Activated CD4-positive, alpha-beta T cell treated with anti-CD3 and anti-CD28 coated beads for 1 hour (primary cell): ENCODE data around the gene MOXD1.
"Not testable (repeated sequence)": the region's sequence is repeated elsewhere in the genome, so short reads cannot be mapped to it uniquely, and the experiment has no call there.

Source experiments
- DNase-seq: peaks from one replicate; pipeline ENCODE4 v3.0.0-alpha.2; 2020

Gene MOXD1

DNA sequence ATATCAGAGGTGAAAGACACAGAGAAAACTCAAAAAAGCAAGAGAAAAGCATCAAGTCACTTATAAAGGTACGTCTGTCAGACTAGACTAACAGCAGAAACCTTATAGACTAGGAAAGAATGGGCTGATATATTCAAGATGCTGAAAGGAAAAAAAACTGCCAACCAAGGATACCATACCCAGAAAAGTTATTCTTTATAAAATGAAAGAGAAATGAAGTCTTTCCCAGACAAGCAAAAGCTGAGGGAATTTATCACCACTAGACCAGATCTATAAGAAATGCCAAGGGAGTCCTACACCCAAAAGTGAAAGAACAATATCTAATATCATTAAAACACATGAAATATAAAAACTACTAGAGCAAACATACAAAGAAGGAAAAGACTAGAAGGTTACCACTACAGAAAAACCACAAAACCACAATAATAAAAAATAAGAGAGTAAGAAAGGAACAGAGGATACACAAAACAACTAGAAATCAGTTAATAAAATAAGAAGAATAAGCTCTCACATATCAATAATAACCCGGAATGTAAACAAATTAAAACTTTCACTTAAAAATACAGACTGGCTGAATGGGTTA, 6.2 kb downstream of the MOXD1 start:
- DNase-seq, result no peak

DNA sequence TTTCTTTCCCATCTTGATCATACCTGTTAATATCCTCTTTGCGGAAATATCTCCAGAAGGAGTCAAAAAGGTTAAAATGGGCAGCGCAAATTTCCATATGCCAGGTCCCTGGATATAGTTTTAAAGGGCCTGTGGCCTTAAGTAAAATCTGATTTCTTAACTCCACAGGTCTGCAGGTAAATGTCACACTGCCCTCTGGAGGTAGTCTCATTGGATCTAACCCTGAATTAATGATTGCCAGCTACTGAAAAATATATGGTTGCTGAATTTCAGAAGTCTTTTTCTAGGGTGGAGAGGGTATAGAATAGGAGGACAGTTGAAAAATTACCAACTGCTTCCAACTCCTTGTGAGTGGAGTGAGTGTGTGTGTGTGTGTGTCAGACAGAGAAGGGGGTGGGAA, 8.5 kb downstream of the MOXD1 start:
- no peak for DNase-seq

DNA sequence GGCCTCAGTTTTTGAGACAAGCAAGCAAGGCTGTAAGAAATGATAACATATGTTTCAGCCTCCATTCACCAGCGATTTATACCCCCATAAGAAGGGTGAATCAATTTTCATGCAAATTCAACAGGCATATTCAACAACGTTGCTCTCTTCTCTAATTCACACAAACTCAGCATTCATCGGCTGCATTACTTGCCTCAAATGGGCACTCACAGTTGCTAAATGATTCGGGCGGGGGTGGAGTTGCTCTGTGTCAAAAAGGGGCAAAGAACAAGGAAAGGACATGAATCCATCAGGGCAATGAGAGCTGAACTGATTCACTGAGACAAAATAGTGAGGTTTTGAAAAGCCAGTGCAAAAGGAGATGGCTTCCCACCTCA, 9.0 kb downstream of the MOXD1 start:
- no peak for DNase-seq

DNA sequence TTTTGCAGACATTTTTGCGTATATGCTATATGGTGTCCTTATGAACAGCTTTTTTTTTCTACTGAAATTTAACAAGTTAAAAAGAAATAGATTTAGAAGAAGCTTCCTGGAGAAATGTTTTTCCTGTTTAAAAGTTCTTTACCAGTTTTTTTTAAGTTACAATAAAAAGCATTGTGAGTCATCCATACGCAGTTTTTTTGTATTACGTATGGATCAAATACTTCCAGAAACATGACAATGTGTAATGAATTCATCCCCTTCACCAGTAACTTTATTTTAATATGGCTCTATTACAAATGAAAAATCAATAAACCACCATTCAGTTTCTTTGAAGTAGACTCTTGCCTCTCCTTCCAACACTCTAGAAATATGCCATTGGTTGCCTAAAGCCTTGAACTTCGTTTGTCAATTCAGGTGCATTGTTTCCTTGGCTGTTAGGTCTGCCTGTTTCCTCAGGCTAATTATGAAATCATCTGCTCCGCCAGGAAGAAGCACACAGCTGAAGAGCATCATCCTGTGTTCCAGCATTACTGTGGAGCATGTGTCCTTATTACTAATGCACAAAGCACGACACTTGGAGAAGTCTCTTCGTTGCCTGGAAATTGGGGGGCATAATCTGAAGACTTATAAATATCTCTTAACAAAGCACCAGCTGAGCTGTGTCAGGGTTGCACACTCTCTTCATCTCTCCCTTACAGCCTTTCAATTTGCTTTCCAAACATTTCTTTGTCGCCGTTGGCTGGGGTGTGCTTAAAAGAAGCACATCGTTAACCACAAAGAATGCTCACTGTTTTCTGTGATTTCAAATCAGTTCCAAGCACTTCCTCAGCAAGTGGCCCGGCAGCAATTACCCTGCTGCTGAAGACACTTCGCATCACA, 9.6 kb downstream of the MOXD1 start:
- no peak for DNase-seq

DNA sequence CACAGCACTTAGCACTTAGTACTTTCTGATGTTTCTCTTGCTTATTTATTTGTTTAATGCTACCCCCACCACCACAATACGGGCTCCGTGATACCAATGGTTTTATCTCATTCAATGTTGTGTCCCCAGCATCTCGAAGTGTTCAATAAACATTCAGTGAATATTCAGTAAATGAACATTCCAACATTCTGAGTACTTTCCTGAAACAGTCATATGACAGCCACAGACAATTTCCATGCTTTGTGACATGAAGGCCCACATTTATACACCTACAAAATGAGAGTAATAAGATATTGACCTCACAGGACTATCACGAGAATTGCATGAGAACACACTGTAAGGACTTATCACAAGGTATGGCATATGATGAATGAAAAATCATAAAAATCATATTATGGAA, 10.8 kb downstream of the MOXD1 start:
- no peak for DNase-seq

DNA sequence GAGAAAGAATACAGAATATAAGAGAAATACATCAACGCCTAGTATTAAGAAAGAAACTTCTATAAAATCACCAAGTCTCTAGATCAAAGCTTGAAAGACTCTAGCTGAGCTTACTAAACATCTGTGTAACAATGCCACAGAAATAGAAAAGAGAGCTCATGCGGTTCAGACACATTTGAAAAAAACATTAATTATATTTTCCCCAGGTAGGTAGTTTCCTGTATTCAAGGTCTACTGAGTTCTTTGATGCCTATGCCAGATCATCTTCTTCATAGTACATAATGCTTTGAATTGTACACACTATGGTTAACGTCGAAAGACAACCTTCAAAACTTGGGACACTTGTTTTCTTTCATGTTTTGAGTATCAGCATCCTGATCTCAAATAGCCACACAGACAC, 11.3 kb downstream of the MOXD1 start:
- no peak for DNase-seq

DNA sequence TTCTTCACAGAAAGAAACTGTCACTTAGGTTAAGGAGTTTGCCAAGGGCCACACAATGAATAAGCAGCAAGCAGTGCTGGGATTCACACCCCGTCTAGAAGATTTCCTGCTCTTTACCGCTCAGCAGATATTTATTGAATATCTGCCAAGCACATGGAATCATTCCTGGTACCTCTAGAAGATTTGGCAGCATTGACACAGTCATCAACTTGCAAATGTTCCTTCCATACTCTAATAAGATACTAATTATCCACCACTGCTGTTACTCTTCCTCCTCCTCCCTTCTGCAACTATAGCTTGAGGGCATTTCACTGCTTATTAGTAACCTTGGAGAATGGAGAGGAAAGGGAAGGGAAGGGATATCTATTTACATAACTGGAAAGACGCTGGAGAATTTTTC, 13.0 kb downstream of the MOXD1 start:
- no peak for DNase-seq

DNA sequence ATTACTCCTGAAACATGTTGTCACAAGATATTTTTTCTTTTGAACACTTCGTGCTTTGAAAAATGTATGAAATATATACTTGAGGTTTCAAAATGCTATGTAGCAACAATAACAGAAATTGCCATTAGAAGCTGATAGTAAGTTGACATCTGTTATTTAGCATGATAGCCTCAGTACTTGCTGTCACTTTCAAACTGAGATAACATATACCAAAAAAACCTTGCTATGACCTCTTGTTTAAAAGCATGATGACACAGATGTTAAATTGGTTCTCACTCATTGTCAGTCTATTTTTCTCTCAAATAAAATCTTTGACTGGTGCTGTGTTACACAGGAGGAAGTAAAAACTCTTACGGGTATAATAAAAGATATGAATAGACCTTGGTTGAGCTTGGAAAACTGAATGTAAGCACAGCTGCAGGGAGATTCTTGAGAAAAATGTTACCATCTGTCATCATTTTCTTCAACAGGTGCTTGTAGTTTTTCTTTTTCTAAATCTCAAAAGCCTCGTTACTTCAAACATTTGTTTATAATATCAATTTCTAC, 18.6 kb downstream of the MOXD1 start:
- no peak for DNase-seq

DNA sequence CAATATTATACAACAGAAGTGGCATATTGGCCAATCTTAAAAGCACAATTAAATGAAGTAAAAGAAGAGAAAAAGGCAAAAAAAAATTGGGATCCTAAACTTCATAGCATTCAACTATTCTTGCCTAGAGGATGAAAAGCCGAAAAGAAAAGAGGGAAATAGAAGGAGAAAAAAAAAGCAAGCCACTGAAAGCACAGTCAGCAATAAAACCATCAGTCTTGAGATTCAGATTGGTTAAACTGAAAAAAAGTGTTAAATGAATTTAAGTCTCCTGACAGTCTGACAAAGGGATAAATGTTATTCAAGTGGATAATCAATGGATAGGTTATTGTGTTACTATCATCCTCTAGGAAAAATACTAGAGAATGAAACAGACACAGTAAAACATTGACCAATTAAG, 19.9 kb downstream of the MOXD1 start:
- DNase-seq, result no peak

DNA sequence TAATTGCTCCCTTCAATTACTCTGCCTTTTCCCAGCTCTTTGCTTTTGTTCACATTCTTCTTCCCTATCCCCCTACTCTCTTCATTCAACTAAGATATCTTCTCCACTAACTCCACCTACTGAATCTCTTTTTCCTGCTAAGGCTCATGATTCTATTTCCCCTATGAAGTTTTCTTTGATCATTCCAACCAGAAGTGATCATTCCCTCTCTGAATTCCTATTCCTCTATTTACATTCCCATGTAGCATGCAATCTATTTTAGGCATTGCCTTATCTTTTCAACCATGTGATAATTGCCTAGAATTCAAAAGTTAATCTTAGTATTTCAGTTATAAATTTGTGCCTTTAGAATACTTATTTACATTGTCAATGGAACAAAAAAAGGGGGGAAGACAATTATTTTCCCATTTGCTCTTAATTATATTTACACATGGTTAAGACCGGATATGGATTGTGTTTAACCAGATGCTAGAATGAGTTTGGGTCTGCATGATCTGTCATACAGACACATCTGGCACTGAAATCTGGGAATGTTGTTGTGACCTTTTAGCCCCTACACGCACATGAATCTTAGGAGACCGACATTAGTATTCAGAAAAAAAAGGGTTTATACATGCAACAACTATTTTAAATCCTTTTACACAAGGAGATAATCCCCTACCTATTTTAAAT, 20.8 kb downstream of the MOXD1 start:
- DNase-seq, result no peak

DNA sequence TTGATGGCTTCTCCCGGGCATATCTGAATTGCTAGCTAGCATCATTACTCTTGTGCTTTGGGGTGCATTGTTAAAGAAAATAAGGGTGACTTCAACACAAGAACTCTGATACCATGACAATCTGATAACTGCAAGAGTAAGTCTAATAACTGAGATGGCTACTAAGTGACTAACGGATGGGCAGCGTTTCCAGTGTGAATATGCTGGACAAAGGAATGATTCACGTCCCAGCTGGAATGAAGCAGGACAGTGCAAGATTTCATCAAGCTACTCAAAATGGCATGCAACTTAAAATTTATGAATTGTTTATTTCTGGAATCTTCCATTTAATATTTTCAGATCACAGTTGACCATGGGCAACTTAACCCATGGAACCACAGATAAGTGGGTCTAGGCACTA, 31.7 kb downstream of the MOXD1 start:
- DNase-seq, result no peak

DNA sequence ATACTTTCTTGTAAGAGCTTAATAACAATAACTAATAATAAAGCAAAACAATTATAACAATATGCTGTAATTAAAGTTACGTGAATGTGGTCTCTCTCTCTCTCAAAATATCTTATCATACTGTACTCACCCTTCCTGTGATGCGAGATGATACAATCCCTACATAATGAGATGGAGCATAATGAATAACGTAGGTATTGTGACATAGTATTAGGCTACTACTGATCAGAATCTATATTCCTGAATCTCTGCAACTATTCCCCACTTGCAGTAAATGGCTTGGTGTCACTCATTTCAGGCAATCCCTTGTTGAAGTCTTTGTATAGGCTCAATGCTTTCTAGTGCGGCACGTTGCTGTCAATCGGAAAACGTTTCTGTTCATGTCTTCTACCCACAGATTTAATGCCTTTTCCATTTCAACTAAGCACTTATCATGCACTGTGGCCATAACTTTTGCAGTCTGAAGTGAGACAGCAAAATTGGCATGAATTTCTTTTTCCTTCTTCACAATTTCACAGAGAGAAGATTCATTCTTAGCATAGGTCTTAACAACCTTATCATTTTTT, 32.3 kb downstream of the MOXD1 start:
- no peak for DNase-seq

DNA sequence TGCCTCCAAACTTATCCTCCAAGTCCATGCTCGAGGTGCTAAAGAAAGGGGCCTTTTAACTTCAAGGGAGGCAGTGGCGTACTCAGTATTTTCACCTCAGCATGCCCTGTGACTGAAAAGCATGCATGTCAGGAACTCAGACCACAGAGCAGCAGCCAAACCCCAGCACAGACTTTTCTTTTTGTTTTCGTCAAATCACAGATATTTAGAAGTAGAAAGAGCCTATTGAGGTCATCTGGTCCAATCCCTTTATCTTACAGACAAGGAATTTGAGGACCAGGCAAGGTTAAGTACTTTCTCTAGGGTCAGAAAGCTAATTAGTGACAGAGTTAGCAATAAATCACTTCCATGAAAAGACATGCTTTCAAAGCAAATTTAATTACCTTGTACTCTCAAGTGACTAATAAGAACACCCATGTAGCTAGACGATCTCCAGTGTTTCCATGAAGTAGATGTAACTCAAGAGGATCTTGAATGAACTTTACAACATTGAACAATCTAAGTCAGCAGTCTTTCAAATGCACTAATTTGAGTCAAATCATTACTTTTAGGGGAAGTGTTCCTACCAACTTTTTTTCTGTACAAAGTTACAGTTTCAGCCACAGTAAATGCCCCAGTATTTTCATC, 35.9 kb downstream of the MOXD1 start:
- no peak for DNase-seq

DNA sequence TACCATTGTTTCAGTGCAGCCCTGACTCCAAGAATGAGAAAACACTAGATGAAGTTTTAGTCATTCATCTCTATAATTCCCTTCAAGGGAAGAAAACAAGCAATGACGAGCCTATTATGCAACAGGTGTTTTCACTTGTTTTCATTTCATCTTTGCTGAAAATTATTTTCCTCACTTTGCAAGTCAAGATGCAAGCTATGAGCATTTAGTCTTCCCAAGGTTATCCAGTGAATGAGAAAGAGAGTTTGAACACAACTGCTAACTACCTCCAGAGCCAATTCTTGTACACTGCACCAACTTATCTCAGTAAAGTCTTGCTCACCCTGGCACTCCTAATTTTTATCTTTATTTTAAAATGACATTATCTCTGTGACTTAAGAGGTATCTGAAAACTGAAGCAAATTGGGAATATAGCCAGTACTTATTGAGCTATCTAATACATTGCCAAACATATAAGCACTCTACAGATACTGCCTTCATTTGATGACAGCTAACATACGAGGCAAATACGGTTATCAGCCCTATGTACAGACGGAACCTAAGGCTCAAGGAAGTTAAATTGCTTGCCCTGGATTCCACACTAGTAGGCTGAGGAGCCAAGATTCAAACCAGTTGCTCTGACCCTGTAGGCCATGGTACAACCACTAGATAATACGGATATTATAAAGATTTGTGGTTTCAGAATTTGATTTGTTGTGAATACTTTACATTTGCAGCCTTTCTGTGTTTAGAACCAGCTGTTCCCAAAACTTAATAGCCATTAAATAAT, 36.8 kb downstream of the MOXD1 start:
- no peak for DNase-seq

DNA sequence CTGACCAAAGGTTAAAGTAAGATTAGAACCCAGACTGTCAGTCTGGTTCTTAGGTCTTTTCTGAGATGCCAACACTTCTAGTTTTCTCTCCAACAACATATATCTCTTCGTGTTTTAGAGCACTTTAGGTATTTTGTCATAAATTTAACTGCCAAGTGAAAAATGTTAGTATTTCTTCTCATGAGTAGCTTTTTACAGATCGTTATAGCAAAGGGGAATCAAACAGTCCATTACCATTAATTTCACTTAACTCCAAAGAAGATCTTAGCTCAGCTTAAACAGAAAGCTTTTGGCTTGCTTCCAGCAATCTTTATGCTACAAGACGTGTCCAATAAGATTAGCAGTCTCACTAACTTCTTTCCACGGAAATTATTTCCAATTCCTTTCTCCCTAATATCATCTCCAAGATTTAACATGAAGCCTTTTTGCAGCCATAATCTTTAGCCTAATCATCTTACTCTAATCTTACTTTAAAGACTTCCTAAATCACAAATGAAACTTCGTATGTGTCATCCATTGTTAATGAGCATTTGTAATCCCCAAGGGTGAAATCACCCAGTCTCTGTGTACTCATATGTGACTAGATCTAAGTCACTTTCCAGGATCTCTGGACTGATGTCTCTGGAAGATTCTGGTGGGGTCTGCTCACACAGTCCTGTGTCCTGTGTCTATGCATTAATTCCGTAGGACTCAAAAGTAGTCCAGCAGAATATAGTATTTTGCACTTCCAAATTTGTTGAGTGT, 38.7 kb downstream of the MOXD1 start:
- DNase-seq, result no peak

DNA sequence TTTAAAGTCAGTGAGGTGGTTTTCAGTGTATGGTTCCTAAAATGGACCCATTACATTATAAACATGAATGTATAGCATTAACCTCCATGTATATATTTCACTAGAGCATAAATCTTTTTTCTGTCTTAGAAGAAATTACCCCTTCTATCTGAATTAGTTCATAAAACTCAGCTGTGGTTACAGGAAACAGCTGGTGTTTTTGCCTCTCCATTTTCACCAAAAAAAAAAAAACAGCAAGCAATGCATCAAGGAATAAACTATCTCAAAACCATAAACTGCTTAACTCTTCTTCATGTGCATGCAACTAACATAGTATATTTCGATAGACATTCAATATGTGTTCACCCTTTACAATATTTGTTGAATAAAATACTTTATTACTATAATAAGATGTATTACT, 40.2 kb downstream of the MOXD1 start:
- DNase-seq, result no peak

DNA sequence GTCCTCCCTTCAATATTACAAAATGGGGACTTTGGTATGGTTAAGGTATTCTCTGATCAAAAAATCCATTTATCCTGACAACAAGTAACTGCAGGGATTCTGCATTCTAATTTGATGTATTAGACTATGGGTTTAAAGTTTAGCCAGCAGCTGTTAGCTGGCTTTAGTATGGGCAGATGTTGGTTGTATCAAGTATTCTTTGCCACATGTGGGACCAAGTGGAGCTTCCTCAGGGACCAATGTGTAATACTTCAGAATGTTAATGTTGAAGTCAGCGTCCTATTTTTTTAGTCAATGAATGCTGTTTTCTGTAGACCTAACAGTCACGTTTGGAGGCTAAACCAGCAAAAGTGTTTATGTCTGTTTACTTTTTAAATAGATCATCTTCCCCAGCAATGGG, 41.4 kb downstream of the MOXD1 start:
- DNase-seq, result no peak

DNA sequence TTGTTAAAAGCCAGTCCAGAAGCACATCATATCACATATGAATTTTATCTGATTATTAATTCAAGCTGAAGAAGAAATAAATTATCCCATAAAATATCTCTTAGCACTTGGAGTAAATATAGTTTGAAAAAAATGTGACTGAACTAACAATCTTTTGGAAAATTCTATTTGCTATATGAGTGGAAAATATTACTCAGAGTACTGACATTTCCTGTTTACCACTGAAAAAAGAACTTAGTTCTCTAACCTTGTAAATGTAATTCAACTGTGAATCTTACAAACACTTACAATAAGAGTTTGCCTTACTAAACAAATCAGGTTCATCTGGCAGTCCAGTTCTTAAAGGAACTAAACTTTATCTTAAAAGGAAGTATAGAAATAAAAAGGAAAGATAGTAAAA, 44.2 kb downstream of the MOXD1 start:
- DNase-seq, result no peak

DNA sequence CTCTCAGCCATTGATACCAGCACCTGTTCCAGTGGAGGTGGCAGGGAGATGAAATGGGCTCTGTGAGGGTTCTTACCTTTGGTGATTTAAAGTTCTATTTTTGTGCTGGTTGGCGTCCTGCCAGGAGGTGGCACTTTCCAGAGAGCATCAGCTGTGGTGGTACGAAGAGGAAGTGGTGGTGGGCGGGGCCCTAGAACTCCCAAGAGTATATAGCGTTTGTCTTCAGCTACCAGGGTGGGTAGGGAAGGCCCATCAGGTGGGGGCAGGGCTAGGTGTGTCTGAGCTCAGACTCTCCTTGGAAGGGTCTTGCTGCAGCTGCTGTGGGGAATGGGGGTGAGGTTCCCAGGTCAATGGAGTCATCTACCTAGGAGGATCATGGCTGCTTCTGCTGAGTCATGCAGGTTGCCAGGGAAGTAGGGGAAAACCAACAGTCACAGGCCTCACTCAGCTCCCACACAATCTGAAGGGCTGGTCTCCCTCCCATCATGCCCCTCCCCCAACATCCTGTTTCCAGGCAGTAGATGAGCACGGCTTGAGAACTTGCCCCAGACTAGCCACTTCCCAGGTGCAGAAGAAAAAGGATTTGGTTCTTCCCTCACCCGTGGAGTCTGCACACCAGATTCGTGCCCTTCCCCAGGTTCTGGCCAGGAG, 46.6 kb downstream of the MOXD1 start:
- DNase-seq, result peak; percentile 18

DNA sequence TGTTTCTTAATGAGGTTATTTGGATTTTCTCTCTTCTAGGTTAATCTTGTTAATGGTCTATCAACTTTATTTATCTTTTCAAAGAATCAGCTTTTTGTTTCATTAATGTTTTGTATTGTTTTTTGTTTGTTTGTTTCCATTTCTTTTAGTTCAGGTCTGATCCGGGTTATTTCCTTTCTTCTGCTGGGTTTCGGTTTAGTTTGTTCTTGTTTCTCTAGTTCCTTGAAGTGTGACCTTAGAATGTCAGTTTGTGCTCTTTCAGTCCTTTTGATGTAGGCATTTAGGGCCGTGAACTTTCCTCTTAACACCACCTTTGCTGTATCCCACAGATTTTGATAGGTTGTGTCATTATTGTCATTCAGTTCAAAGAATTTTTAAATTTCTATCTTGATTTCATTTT, 49.3 kb downstream of the MOXD1 start:
- DNase-seq, result not testable (repeated sequence)

DNA sequence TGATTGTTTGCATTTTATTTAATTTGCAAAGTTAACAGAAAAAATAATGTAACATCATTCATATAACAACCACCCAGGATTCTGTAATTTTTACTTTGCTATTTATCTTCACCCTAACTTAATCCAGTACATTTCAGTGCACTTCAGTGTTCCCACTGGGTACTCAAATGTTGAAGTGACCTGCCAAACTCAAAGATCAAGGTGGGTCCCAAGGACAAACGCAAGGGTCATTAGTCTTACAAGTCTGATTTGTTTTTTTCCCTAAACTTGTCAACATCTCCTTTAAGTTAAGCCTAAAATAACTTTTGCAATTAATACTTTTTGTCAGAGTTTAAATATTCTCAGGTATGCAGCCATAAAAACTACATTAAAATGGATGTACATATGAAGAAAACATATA, 53.0 kb downstream of the MOXD1 start:
- DNase-seq, result no peak
